ENCODE data around the gene AUTS2.
"Not testable (repeated sequence)": the region's sequence is repeated elsewhere in the genome, so short reads cannot be mapped to it uniquely, and the experiment has no call there.

AUTS2 gene

DNA sequence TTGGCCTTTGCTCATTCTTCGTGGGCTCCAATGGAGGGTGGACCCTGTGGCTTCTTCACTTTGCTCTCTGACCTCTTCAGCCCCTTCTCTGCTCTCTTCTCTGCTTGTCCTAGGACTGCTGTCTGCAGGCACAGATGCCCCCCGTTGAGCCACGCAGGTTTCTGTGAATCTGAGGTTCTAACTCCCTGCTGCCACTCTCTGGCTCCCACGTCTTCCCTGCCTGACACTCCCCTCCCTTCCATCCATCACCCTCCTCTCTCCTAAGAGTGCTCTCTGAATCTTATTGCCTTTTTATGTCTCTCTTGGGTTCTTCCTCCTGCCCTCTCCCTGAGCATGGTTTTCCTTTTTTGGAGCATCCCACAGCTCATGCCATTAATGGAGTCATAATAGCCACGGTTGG, 1034.1 kb downstream of the AUTS2 start:
- DNase-seq, result no peak

DNA sequence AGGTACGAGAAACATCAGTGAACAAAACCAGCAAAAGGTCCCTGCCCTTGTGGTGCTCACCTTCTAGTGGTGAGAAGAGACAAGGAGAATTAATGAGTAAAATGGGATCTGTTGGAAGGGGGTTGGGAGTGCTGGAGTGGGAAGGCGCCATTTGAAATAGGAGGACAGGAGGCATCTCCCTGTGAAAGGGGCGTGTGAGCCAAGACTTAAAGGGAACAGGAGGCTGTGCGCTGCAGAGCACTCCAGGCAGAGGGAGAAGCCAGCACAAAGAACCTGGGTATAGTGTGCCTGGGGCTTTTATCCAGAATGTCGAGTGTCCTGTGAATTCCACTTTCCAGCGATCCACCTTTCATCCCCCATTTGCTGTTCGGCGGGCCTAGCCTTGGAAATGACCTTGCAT, 1035.8 kb downstream of the AUTS2 start:
- no peak for DNase-seq

DNA sequence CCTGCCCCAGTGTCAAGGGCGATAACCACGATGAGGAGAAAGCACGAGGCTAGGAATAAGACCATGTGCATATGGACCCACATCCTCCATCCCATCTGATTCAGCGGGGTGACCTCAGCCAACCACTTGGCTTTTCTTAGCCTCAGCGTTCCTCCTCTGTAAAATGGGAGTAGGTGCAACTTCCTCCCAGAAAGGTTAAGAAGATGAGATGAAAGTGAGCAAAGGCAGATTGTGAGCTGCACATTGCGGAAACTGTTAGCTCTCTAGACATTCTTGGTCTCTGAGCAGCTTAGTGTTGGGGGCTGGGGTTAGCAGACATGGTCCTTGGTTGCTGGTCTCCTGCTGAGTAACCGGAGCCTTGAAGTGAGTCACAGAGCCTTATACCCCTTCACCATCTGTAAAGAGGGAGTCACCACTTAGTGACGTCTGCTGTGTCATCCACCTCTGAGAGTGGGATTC, 1036.4 kb downstream of the AUTS2 start:
- DNase-seq, result no peak

DNA sequence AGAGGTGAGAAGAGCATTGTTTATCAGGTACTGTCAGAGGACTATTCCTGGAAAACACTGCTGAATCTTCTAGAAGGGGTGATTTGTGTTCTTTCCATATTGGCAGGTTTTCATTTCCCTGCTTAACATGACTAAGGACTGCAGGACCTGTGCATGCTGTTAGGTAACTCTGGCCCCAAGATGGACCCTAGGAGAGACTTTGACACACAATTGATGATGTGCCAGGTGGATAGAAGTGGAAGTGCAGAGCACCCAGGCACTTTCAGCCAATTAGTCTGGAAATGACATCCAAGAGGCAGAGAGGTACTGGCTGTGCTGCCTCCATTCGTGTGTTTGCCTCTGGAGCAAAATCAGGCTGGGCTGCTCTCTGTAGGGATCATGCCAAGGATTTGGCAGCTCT, 1037.4 kb downstream of the AUTS2 start:
- DNase-seq, result no peak

DNA sequence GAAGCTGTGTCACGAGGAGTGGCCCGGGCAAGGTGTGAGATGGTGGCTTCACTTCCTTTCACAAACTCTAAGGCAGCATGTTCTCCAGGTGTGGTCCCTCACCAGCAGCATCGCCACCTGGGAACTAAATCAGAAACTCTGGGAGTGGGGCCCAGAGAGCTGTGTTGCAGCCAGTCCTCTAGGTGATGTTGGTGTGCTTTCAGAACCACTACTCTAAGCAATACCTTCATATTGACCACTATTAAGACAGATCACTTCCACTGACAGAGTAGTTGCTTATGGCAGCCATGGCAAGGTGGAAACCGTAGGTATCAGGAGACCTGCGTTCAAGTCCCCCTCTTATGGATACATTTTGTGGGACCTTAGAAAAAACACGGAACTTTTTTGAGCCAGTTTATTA, 1037.9 kb downstream of the AUTS2 start:
- no peak for DNase-seq

DNA sequence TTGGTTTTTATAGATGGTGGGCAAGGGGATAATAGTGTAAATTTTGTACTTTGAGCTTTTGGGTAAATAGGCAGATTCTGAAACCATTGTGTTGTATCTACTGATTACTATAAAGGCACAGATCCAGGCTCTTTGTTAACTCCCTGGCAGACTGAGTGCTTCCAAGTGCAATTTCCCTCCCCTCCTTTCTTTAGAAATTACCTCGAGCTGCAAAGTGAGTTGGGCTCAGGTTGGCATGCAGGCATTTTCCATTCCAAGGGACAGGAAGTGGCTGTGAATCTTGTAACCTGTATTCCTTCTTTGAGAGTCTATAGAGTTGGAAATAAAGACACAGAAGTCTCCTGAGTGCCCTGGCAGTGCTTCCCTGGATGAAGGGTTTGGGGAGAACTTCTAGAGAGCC, 1039.5 kb downstream of the AUTS2 start:
- no peak for DNase-seq

DNA sequence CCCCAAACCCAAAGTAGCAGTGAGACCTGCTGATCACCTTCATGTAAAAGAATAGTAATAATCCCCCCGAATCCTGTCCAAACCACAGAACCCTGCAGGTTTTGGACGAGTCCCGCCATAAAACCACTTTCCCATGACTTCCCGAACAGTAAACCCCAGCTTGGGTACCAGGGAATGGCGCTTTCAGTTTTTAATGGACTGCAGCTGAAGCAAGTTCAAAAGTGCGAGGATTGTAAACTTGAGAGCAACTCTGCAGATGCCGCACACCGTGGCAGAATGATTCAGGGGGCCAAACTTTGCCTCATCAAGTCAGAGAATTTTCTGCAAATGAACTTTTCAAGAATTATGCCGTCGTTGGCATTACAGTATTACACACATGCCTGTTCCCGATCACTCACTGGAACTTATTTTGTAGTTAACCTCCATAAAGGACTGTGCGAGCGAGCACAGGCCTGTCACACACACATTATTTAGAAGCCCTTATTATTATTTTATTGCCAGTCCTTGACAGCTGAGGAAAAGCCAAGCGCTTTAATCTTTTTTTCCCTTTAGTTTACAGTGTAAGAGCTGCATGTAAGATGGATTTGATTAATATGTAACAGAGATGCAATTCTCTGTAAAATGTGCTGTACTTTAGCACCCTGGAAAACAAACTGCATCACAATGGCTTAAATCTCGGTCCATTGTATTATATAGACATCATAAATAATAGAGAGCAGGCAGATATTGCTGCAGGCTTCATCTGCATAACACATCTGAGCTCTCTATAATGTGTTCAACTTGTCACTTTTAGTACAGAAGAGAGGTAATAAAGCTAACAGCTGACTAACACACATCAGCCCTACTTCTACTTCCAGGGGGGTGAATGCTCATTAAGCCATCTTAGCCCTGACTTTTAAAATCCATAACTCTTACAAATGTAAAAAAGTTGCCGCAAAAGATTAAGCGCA, 1040.2 kb downstream of the AUTS2 start:
- no peak for DNase-seq

DNA sequence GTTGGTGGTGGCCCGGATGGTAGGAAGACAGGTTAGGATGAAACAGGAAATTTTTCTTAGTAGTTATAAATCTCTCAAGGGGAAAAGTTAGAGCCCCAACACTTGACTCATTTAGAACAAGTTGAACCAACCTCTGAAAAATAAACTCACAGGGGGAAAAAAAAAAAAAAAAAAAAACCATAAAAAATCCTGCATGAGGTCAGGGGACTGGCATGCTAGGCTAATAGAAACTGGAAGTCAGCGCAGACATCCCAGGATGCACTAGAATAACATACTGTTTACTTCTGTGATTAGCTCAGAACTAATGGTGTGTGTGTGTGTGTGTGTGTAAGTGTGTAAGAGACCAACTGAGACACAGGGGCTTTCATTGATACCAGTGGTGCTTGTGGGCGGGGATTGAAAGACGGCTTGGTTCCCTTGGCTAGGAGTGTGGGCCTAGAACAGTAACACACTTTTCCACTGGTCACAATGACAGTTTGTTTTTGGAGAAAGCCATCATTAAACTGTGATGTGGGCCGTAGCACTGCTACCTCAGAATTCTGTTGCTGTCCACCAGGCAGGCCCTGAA, 1042.1 kb downstream of the AUTS2 start:
- DNase-seq, result no peak

DNA sequence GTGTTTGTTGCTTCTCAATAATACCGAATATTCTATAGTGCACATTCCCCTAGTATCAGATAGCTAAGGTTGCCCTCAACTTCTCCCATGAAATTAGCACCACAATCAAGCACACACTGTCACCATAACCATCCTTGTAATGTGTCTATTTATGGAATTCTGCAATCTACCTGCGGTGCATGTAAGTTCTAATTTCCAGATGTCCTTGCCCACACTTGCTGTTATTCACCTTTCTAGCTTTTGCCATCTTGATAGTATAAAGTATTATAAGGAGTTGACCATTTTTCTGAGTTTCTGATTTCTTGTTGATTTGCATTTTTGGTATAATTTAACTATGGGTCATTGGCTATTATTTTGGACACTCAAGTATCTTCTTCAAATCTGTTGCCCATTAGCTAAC, 1043.6 kb downstream of the AUTS2 start:
- no peak for DNase-seq

DNA sequence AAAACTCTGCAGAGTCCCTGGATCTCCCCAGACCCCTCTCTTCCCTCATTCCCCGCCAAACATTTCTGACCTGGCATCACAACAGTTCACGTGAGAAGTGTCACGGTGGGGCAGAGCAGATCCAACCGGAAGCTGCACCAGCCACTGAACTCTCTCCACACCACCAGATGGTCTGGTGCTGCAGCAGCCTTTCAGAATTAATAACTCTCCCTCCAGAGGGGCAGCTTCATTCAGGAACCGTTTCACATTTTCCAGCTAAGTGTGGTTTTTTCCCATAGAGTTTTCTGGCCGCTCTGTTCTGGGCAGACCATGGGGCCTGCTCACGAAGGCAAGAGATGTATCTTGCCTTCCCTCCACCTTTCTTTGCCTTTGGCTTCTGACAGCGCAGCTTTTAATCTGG, 1047.0 kb downstream of the AUTS2 start:
- DNase-seq, result no peak

DNA sequence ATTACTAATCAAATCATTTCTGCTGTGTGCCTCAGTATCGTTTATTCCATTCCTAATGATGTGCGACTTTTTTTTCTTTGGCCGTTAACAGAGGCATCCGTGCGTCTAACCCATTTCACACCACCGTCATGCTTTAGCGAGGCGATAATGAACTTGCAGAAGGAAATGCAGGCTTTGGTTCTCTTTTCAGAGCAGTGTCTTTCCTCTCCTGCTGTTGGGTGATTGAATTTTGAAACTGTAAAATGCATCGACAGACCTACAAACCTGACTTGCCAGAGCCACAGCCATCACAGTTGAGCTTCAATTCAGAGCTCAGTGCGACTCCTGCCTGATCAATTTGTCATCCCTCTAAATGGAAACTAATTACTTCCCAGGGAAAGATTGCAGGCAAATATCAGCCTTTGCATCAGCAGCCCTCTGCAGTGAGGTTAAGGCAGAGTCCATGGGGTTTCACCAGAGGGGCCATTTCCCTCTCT, 1047.6 kb downstream of the AUTS2 start:
- no peak for DNase-seq

DNA sequence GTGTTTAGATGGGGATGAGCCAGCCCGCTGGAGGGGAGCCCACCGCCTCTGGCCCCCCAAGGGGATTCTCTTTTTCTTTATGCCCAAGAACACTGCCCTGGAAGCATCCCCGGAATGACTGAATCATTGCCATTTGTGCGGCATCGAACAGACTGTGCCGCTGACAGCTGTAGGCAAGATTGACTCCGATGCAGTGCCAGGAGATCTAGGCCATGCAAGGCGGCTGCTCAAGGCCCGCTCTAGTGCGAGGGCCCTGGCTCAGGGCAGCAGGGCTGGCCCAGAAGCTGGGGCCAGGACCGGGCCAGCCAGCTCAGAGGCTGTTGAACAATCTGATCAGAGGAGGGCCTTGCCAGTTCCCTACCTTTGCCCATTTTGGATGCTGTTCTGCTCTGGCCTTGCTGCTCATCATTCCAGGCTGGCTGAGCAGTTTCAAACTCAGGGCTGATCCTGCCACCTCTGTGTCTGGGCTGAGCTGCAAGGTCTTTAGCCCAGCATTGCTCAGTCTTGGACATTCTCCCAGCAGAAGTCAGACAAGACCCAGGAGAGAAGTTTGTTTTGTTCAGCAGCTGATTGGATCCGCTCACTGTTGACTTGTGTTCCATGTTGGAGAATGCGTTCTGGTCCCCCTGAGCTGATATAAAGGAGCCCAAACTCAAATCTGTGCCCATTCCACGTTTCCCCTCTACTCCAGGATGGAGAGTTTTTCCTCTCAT, 1048.4 kb downstream of the AUTS2 start:
- no peak for DNase-seq

DNA sequence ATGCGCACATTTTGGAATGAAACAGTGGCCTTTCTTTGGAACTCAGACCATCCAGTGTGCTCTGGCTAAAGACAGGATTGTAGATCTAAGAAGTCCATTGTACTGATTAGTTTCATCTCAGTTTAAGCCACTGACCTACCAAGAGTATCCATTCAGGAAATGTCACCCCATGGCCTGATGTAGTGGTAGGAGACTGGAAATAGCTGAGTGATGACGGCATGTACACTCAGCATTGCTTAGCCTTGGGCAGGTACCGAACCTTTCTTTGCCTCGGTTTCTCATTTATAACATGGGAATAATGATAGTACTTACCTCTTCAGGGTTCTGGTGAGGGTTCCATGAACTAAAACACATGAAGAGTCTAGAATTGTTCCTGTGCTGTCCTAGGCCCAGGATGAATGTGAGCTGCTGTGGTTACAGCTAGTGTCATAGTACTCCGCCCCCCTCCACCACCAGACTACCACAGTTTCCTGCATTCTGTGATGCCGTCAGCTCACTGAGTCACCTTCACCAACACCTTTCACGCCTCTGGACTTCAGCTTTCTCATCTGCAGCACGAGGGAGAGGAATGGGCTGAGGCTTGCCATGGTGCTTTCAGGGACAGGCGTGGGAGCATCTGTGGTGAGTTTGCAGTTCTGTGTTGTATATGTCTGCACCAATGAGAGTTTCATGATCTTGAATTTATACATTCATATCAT, 1049.7 kb downstream of the AUTS2 start:
- DNase-seq, result peak; percentile 89

DNA sequence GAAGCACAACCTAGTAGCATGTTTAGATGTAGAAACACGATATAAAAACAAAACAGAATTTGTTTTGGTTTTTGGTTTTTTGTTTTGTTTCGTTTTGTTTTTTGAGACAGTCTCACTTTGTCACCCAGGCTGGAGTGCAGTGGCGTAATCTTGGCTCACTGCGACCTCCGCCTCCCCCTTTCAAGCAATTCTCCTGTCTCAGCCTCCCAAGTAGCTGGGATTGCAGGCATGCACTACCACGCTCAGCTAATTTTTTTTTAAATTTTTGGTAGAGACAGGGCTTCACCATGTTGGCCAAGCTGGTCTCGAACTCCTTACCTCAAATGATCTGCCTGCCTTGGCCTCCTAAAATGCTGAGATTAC, 1050.2 kb downstream of the AUTS2 start:
- not testable (repeated sequence) for DNase-seq

DNA sequence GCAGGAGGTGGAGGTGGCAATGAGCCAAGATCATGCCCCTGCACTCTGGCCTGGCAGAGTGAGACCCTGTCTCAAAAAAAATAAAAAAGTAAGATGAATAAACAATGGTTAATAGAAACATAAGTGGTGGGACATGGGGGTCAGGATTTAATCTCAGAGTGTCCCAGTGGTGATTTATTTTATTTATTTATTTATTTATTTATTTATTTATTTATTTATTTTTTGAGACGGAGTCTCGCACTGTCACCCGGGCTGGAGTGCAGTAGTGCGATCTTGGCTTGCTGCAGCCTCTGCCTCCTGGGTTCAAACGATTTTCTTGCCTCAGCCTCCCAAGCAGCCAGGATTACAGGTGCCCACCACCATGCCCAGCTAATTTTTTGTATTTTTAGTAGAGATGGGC, 1051.0 kb downstream of the AUTS2 start:
- DNase-seq, result no peak

DNA sequence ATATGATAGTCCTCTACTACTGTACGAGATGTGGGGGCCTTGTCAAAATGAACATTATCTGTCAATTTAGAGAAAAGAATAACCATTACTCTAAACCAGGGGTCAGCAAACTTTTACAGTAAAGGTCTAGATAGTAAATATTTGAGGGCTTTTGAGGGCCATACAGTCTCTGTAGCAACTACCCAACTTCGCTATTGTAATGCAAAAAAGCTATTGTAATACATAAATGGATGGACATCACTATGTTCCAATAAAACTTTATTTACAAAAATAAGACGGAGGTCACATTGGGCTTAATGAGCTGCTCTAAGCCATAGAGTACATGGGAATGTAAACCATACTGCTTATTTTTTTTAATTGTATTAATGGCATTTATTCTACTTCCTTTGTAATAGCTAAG, 1055.9 kb downstream of the AUTS2 start:
- no peak for DNase-seq

DNA sequence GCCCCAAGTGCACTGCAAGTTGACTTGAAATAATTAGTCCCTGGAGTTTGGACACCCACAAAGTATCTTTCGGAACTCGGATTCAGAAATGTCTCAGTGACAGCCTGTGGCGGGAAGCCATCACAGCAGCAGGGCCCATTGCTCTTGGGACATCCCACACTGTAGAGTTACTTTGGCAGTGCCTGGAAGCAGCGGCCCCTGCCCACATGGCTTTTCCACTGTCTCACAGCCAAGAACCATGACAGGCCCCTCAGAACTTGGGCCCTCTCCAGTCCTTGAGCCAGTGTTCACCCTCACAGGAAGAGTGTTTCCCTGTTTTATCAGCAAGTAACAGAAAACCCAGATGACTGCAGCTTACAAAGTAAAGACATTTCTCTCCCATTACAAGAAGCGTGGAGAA, 1056.7 kb downstream of the AUTS2 start:
- DNase-seq, result no peak

DNA sequence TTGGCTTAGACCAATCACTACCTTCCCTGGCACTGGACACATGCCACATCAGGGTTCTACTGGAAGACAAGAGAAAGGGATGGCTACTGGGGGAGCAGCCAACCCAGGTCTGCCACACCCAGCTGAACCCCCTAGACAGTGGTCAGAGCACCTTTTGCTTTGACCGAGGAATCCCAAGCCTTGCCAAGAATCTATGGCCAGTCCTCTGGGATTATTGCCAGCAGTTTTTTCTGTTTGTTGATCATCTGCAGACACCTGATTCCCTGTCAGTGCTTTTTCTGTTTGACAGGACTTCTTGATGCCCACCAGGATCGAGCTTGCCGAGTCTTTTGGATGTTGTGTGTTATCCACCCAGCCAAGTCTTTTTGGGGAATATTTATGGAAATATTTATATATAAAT, 1057.4 kb downstream of the AUTS2 start:
- no peak for DNase-seq

DNA sequence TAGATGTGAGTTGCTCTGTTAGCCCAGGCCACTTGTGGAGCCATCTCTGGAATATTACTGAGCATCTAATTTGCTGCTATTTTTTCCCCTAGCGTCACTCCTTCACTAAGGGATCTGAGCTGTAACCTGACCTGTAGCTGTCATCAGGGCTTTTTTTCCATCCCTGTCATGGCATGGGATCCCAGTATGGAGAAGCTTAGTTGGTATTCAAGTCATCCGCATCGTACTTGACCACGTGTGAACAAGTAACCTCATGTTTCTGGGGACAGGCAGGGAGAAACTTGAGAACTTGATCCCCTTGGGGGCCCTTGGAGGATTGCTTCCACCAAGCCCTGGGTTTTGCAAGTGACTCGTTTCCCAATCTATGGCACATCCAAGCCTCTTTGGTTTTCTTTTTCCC, 1059.3 kb downstream of the AUTS2 start:
- no peak for DNase-seq

DNA sequence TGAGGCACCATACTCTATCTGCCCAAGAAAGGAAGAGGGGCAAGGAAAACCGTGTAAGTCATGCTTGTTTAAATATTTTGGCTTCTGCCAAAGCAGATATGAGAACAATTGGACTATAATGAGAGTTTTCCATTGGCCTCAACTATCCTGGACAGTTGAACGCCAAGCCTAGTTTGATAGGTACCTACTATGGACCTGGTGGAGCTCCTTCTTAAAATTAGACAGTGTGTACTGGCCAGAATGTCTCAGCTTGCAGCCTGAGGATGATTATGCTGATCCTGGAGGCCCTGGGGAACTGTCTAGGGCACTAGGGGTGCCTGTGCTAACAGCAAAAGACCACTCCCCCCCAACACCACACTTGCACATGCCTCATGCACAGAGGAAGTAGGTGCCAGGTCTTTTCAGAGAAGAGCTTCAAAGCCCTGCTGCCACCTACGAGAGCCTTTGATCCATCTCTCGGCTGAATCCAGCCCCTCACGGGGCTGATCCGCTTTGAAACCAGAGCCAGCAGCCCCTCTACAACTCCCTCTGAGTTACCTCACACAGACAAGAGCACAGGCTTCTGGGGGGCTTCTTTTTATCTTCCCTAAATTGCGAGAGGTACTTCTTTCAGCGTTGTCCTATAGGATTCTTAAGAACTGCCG, 1059.8 kb downstream of the AUTS2 start:
- no peak for DNase-seq

DNA sequence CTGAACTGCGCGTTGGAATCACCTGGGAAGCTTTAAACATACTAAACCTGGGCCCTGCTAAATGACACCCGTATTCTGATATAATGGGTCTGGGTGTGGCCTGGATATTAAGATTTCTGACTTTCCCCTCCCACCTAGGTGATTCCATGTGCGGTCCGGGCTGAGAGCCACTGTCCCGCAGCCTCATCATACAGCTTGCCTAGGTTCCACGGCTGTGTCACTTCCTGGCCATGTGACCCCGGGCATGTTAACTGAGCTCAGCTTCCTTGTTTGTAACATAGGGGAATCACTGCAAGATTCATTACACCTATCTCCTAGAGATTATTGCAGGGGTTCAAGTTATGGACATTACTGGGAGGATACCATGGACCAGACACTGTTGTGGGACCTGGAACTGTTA, 1061.0 kb downstream of the AUTS2 start:
- DNase-seq, result no peak

DNA sequence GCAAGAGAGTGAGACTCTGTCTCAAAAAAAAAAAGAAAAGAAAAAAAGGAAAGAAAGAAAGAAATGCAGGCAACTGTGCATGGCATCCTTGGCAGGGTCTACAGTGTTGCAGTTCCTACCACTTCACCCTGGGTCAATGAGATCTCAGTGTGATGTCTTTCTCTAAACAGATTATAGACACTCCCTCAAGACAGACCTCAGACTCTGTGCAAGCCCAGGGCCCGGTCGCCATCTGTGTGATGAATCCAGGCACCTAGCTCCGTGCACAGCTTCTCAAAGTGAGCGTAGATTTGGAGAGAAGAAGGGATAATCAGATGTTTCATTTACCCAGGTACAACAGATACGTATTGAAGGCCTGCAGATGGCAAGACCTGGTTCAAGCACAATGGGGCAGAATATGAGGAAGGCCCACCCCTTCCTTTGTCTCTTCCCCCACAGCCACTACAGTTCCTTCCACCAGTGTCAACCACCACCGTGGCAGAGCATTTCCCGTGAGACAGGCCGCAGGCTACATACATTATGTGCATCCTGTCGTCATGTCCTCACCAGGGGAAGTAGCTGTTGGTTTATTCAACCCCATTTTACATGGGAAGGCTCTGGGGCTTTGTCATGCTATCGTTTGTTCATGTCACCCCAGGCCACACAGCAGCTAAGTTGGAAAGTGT, 1062.0 kb downstream of the AUTS2 start:
- DNase-seq, result no peak

All from activated effector memory CD4-positive, alpha-beta T cell treated with anti-CD3 and anti-CD28 coated beads, Interleukin-2, amount 50 U/mL, for 16 hours (primary cell).